HL-60 (cell line): ENCODE measurements around the gene COLQ.

Source experiments
- CTCF ChIP-seq: IDR thresholded peaks from one replicate; pipeline ENCODE4 v1.5.1; 2011; ENCODE audit warnings: low read length, control low read depth, inconsistent platforms; ENCODE audit not compliant: insufficient read depth
- POLR2AphosphoS5 ChIP-seq: IDR thresholded peaks from 2 replicates; pipeline ENCODE4 v1.6.1; 2012; ENCODE audit warnings: low read depth

DNA sequence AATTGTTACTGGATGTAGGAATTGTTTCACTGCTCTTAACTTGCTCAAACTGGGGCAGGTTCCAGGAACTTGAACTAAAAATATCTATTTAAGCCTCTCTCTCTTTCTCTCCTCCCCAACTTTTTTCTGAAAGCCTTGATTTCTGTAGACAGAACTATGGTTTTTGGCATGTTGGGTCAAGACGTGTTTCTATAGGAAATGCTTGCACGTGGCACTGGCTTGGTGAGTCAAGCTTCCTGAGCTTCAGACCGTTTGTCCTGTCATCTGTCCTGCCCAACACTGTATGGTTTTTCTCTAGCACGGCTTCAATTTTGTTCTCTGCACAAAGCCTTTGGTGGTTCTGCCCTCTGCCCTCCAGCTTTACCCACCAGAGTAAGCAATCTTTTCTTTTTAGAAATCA is 80.6 kb downstream of the COLQ start:
- TF ChIP-seq CTCF (no peak), POLR2AphosphoS5 (no peak)
